ENCODE results near the gene CCT7. TPM values are rescaled to one million over a fixed set of nuclear protein-coding genes. Genes with fewer than 3 reads are reported as not detected.

The CCT7 gene
- total and polyA plus RNA-seq, 2 experiments from 2014 or later: 287 to 642 TPM

- DNase-seq (ENCODE audit: low spot score) (no peak), ATAC-seq (no peak)
- TF ChIP-seq ETS1 (IDR thresholded peaks at IDR 0.05) (no peak), EZH2 (IDR thresholded peaks at IDR 0.05; ENCODE audit: low read depth, unreplicated experiment) (no peak), CREB1 (CRISPR knock-in tag; IDR thresholded peaks at IDR 0.05; ENCODE audit: low read depth) (no peak), POLR2AphosphoS5 (IDR thresholded peaks at IDR 0.05; ENCODE audit: low read depth) (no peak), REST (IDR thresholded peaks at IDR 0.05; ENCODE audit: unreplicated experiment) (no peak), ZNF462 (CRISPR knock-in tag; IDR thresholded peaks at IDR 0.05) (no peak), STAT1 (IDR thresholded peaks at IDR 0.05; ENCODE audit: unreplicated experiment) (no peak), ZNF114 (CRISPR knock-in tag; IDR thresholded peaks at IDR 0.05) (no peak), EZH2phosphoT487 (IDR thresholded peaks at IDR 0.05; ENCODE audit: unreplicated experiment) (no peak), CTCF (conservative IDR thresholded peaks at IDR 0.05; ENCODE audit: low read depth in 2 of 2) (no peak), JUNB (IDR thresholded peaks at IDR 0.05; ENCODE audit: unreplicated experiment) (no peak)
- H3K36me3 Mint-ChIP-seq (ENCODE audit: low read depth): peaks cover 13% of the 10 kb centered on the region; the same call in 2 of the 3 replicates
- no peaks in the 10 kb centered on the region for H3K9me3 Mint-ChIP-seq
- H3K4me2 ChIP-seq: no peak overlapping the region
- H3K27ac Mint-ChIP-seq: no peak overlapping the region
- H3K27me3 Mint-ChIP-seq (ENCODE audit: insufficient read depth, low read depth, poor library complexity): no peaks in the 10 kb centered on the region
- no peak overlapping the region for H3K27ac ChIP-seq (ENCODE audit: low read depth)
- H3K9me2 ChIP-seq (ENCODE audit: insufficient read depth): no peaks in the 10 kb centered on the region
- no peak overlapping the region for H3K4me3 ChIP-seq
- no peak overlapping the region for H2AFZ ChIP-seq
- no peaks in the 10 kb centered on the region for H3K4me1 Mint-ChIP-seq
- no peak overlapping the region for H3K4me3 Mint-ChIP-seq
- no peaks in the 10 kb centered on the region for H3K79me2 ChIP-seq (replicated peaks; ENCODE audit: insufficient read depth)
- no peaks in the 10 kb centered on the region for H3F3A ChIP-seq (replicated peaks; ENCODE audit: low read depth)
- no peaks in the 10 kb centered on the region; the same call in 1 of the 2 replicates for H3K36me3 ChIP-seq (ENCODE audit: insufficient read depth)
- H3K27me3 ChIP-seq (ENCODE audit: insufficient read depth): no peaks in the 10 kb centered on the region
- no peaks in the 10 kb centered on the region; the same call in 1 of the 2 replicates for H4K20me1 ChIP-seq (replicated peaks; ENCODE audit: insufficient read depth)
- H3K4me1 ChIP-seq (ENCODE audit: insufficient read depth): no peaks in the 10 kb centered on the region
These were observed 7.0 kb upstream of the CCT7 start for GRCh38 chr2:73227086-73227485.
